Fibroblast of skin of abdomen (primary cell): ENCODE data around the gene SLC4A4.

Source experiments
- DNase-seq: peaks from one replicate; pipeline ENCODE4 v3.0.0-alpha.2; 2013

Gene SLC4A4

GRCh38 chr4:71607109-71607508 is 268.3 kb downstream of the SLC4A4 start:
- no peak for DNase-seq

- DNase-seq, result peak; percentile 17
These were observed 269.2 kb downstream of the SLC4A4 start for GRCh38 chr4:71607780-71608677.

GRCh38 chr4:71608678-71609071 is 269.9 kb downstream of the SLC4A4 start:
- DNase-seq, result no peak

DNA sequence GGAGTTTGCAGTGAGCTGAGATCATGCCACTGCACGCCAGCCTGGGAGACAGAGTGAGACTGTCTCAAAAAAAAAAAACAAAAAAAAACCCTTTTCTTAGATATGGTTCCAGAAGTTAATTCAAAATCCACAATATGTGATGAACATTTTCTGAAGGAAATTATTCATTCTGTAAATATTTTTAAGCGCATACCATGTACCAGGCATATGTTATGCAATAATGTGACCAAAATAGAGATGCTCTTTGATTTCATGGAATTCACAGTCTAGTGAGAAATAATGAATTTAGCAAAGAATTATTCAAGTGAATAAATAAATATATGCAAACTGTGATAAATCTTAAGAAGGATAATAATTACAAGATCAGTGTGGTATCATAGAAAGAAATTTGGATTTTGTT is 270.3 kb downstream of the SLC4A4 start:
- no peak for DNase-seq

- no peak for DNase-seq
These were observed 270.8 kb downstream of the SLC4A4 start for GRCh38 chr4:71609651-71610050.

GRCh38 chr4:71614621-71615020 is 275.8 kb downstream of the SLC4A4 start:
- no peak for DNase-seq

- DNase-seq, result no peak
These were observed 277.5 kb downstream of the SLC4A4 start for GRCh38 chr4:71616168-71616811.
